Sigmoid colon (tissue), 4 donors: Measurements from ENCODE around the gene FAM24A.

Experiments
- POLR2A ChIP-seq, 2 donors: fragments of 450-650 bp; IDR thresholded peaks; one replicate each; pipeline ENCODE4 v1.6.1; 2016; ENCODE audit warnings: antibody characterized with exemption in 2 of 2, mild to moderate bottlenecking in 2 of 2, moderate library complexity in 2 of 2
- POLR2AphosphoS5 ChIP-seq, 4 donors: sonication (generic); formaldehyde crosslinking; IDR thresholded peaks; one replicate each; pipeline ENCODE4 v1.6.1; 2017; ENCODE audit warnings: antibody characterized with exemption in 4 of 4
- TF ChIP-seq, protein P1 (sequence below), 4 experiments: fragments of 450-650 bp in 3 of 4; fragments of 200-600 bp in 1 of 4; IDR thresholded peaks; one replicate each; pipeline ENCODE4 v1.5.1; 2016 to 2019; ENCODE audit warnings: antibody characterized with exemption in 4 of 4, mild to moderate bottlenecking in 3 of 4, moderate library complexity in 2 of 4

DNA sequence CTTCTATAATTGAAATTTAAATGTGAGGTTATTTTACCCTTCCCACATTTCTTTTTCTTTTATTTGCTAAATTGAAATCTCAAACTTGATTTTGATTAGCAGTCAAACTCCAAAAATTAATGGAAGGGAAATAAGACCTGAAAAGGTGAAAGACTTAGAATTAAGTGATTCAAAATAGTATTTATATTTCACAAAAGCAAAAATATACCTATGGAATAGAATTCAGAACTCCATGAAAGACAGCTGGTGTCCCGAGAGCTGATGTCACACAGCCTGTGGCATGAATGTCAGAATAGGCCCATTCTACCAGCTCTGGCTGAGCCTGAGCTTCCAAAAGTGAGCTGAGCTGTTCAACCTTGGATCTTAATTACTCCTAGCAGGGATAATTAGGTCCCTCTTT, at the start of gene FAM24A:
- TF ChIP-seq POLR2A (IDR thresholded peaks at IDR 0.05) (no peak), POLR2AphosphoS5 (IDR thresholded peaks at IDR 0.05) (no peak)
- TF ChIP-seq, protein P1, sequence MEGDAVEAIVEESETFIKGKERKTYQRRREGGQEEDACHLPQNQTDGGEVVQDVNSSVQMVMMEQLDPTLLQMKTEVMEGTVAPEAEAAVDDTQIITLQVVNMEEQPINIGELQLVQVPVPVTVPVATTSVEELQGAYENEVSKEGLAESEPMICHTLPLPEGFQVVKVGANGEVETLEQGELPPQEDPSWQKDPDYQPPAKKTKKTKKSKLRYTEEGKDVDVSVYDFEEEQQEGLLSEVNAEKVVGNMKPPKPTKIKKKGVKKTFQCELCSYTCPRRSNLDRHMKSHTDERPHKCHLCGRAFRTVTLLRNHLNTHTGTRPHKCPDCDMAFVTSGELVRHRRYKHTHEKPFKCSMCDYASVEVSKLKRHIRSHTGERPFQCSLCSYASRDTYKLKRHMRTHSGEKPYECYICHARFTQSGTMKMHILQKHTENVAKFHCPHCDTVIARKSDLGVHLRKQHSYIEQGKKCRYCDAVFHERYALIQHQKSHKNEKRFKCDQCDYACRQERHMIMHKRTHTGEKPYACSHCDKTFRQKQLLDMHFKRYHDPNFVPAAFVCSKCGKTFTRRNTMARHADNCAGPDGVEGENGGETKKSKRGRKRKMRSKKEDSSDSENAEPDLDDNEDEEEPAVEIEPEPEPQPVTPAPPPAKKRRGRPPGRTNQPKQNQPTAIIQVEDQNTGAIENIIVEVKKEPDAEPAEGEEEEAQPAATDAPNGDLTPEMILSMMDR (IDR thresholded peaks at IDR 0.05) = no peak
